GM18520 (cell line): ENCODE results near the gene SORBS2.
A peak's percentile ranks its signal among the peaks of the same experiment; 100 is the strongest.
"Not testable (repeated sequence)": the region's sequence is repeated elsewhere in the genome, so short reads cannot be mapped to it uniquely, and the experiment has no call there.

Source experiments
- ATAC-seq: cut with Tn5 transposase; IDR thresholded peaks from one replicate; pipeline ENCODE4 v1.9.1; 2021; ENCODE audit not compliant: unreplicated experiment

SORBS2 gene, protein sequence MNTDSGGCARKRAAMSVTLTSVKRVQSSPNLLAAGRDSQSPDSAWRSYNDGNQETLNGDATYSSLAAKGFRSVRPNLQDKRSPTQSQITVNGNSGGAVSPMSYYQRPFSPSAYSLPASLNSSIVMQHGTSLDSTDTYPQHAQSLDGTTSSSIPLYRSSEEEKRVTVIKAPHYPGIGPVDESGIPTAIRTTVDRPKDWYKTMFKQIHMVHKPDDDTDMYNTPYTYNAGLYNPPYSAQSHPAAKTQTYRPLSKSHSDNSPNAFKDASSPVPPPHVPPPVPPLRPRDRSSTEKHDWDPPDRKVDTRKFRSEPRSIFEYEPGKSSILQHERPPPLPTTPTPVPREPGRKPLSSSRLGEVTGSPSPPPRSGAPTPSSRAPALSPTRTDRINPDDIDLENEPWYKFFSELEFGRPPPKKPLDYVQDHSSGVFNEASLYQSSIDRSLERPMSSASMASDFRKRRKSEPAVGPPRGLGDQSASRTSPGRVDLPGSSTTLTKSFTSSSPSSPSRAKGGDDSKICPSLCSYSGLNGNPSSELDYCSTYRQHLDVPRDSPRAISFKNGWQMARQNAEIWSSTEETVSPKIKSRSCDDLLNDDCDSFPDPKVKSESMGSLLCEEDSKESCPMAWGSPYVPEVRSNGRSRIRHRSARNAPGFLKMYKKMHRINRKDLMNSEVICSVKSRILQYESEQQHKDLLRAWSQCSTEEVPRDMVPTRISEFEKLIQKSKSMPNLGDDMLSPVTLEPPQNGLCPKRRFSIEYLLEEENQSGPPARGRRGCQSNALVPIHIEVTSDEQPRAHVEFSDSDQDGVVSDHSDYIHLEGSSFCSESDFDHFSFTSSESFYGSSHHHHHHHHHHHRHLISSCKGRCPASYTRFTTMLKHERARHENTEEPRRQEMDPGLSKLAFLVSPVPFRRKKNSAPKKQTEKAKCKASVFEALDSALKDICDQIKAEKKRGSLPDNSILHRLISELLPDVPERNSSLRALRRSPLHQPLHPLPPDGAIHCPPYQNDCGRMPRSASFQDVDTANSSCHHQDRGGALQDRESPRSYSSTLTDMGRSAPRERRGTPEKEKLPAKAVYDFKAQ (N-terminal part only)

DNA sequence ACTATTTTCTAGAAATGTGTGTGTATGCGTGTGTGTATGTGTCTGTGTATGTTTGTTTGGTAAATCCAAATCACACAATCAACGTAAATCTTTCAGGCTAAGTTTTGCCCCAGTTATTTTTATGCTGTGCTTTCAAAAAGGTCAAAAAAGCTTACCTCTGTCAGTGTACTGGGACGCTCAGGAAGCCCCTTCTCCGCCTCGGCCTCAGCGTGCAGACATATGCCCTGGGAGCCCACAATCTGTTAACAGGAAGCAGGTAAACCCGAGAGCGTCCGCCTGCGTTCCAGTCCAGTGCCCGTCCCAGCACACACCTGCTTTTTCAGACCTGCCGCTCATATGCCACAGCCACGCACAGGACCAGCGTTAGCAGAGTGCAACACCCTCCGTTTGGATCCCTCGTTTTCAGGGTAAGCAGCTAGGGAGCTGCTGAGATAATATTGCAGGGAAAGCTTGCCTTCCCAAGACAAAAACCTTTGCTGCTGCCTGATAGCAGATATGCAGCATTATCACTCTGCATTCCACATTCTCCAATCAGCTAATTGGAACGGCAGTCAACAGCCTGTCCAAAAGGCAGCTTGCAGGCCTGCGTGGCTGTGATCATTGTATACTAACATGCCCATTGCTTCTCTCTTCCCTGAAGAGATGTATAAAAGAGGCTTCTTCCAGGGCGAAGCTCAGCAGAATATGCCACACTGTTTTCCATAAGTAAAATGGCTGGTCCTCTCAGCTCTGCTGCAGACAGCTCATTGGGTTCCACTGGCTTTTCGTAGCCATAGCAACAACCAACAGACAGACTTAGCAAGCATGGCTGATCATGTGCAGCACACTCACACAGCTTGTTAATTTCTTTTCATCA lies at the start of gene SORBS2:
TSS of gene SORBS2 (minus strand) at position 686 of the 856 bp plus-strand sequence. CDS start 121,623 bp downstream, outside the sequence.
- ATAC-seq, result peak; percentile 62

- ATAC-seq, result no peak
Measured at GRCh38 chr4:185859111-185859510, 47.1 kb upstream of the SORBS2 start.

- ATAC-seq, result not testable (repeated sequence)
Measured at GRCh38 chr4:185857561-185857960, 45.6 kb upstream of the SORBS2 start.

DNA sequence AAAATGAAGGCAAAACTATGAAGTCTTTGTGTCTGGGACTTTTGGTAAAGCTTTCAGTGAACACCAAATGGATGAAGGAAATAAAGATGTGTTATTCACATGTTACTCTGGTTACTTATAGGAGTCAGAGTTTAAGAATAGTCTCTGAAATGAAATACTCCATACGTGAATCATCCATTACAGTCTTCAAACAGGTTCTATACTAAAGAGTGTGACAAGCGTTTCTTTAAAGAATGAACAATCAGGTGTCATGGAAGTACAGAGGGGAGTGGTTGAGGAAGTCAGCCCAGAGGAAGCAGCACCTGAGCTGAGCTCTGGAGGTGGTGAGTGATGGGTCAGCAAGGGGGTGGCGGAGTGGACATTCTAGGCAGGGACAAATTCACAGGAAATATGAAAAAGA lies 41.8 kb upstream of the SORBS2 start:
- ATAC-seq, result no peak

GRCh38 chr4:185852961-185853360 lies 41.0 kb upstream of the SORBS2 start:
- ATAC-seq, result no peak

GRCh38 chr4:185849664-185850550 lies 37.9 kb upstream of the SORBS2 start:
- ATAC-seq, result no peak

DNA sequence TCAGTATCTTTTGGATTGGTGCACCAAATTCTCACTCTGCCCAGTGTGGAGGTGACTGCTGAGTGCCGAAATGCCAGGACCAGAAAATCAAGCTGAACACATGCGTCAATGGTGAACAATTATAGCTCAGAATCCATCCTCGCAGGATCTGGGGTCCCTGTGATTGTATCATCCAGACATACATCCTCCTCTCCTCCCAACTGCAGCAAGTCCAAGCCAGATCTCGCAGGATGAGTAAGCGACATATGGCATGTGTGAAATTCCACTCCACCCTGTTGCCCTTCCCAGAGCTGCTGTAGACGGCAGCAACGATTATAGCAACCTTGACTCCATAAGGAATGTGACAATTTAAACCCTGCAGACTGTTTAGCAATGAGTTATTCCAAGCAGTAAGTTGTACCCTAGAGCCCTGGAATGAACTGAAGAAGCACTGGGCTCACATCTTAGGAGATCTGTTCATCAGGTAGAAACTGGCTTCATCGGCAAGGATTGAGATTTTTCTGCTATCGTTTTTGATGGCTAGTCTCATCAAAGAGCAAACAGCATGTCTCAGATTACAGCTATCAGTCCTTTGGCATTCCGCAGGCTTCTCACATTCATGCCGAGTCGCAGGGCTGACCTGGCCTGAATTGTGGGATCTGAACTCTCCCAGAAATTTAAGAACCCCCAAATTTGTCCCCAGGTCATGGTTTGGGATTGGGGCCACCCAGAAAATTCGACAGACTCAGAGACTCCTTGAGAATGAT lies 35.5 kb upstream of the SORBS2 start:
- ATAC-seq, result no peak

- no peak for ATAC-seq
Measured at GRCh38 chr4:185846505-185847150, 34.6 kb upstream of the SORBS2 start.

DNA sequence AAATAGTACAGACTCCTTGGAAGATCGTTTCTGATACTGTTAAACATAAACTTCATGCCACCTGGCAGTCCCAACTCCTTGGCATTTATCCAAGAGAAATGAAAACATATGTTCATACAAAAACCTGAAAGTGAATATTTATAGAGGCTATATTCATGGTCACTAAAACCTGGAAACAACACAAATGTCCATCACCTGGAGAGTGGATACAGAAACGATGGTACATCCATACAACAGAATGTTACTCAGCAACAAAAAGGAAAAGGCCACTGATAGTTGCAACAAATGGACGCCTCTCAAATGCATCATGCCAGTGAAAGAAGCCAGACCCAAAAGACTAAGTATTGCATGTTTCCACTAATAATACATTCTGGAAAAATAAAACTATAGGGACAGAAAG lies 34.0 kb upstream of the SORBS2 start:
- ATAC-seq, result no peak

DNA sequence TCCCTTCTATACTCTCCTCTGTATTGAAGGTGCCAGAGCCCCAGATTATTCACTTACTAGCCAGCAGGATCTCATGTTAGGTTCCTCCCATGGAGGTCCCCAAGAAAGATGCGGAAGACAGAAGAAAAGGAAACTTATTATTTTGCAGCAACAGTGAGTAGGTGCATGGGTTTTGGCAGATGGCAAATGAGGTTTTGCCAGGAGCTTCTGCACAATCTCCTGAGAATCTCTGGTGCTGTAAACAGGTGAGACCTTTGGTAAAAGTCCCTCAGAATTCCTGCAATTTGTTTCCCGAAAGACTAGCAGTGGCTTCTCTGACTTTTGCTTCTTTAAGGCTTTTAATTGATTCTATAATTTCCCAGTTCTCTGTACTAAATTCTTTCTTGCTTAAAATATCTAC lies 29.5 kb upstream of the SORBS2 start:
- no peak for ATAC-seq

DNA sequence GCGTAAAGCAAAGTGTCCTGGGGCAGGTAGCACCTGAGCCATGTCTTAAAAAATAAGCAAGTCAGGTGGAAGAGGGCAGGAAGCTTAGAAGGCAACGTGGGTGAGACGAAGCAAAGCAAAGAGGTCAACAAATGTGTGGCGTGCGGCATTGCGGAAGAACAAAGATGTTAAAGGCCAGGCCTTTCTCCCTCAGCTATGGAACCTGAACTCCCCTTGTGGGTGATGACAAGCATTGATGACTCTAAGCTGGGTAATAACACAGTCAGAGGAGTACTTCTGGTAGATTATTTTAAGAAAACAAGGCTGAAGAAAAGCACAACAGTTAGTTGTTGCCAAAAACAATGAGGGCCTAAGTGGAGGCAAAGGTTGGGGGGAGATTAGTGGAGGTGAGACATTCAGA lies 29.0 kb upstream of the SORBS2 start:
- ATAC-seq, result no peak

- no peak for ATAC-seq
Measured at GRCh38 chr4:185840201-185840600, 28.2 kb upstream of the SORBS2 start.

DNA sequence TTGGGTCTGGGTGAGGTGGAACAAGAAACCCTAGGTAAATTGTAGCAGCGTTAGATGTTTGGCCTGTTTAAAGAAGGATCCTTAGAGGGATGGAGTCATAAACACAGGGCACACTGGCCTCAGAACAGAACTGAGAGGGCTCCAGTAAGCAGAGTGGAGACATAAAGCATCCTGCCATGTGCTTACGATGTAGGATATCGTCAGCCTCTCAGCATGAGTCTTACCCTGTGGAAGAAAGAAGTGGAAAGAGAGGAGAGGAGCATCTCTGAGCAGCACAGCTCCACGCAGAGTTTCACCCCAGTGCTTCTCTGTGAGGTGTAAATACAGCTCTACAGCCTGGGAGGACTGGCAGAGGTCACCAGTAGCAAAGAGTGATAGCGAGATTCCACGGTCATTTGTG lies 27.8 kb upstream of the SORBS2 start:
- no peak for ATAC-seq

GRCh38 chr4:185839194-185839712 lies 27.3 kb upstream of the SORBS2 start:
- no peak for ATAC-seq

- ATAC-seq, result no peak
Measured at GRCh38 chr4:185838514-185839193, 26.7 kb upstream of the SORBS2 start.

GRCh38 chr4:185838104-185838452 lies 26.1 kb upstream of the SORBS2 start:
- no peak for ATAC-seq

- ATAC-seq, result no peak
Measured at GRCh38 chr4:185837415-185838103, 25.6 kb upstream of the SORBS2 start.
